Ectodermal cell (in vitro differentiated cells): ENCODE results near the gene ACVRL1.
"Not testable (repeated sequence)": the region's sequence is repeated elsewhere in the genome, so short reads cannot be mapped to it uniquely, and the experiment has no call there.

Experiments used
- H3K27ac ChIP-seq: 2 replicates; pipeline ENCODE4 v1.7.0; 2013; ENCODE audit warnings: mild to moderate bottlenecking, low read depth, low read length; ENCODE audit not compliant: insufficient read depth, poor library complexity, severe bottlenecking
- H3K27me3 ChIP-seq: 2 replicates; pipeline ENCODE4 v1.7.0; 2013; ENCODE audit warnings: mild to moderate bottlenecking, low read length; ENCODE audit not compliant: insufficient read depth, control insufficient read depth, poor library complexity, severe bottlenecking
- H3K36me3 ChIP-seq: one replicate; pipeline ENCODE4 v1.7.0; 2013; ENCODE audit warnings: low read length; ENCODE audit not compliant: control insufficient read depth, insufficient read depth
- H3K4me1 ChIP-seq: one replicate; pipeline ENCODE4 v1.7.0; 2013; ENCODE audit warnings: low read length; ENCODE audit not compliant: control insufficient read depth, insufficient read depth
- H3K4me3 ChIP-seq: 2 replicates; pipeline ENCODE4 v1.7.0; 2013; ENCODE audit warnings: low read depth, low read length, control low read depth; ENCODE audit not compliant: insufficient read depth
- H3K9me3 ChIP-seq: 2 replicates; pipeline ENCODE4 v1.7.0; 2013; ENCODE audit warnings: mild to moderate bottlenecking, low read length, moderate library complexity; ENCODE audit not compliant: control insufficient read depth
- WGBS, 2 experiments: methylation state at CpG; one replicate each; pipeline ENCODE4 v1.1.7; 2013; ENCODE audit warnings: missing lambda C conversion rate in 2 of 2; 5-methylcytosine and 5-hydroxymethylcytosine counted together

ACVRL1 gene

GRCh38 chr12:51874000-51874399, 33.3 kb upstream of the ACVRL1 start:
- H3K36me3 ChIP-seq = no peaks in the 10 kb centered on the region

GRCh38 chr12:51874486-51874885, 32.8 kb upstream of the ACVRL1 start:
- H3K27me3 ChIP-seq = peaks cover 22% of the 10 kb centered on the region
- no peaks in the 10 kb centered on the region for H3K9me3 ChIP-seq
- H3K27ac ChIP-seq = no peak overlapping the region
- no peak overlapping the region for H3K4me3 ChIP-seq
- 90 to 93% methylated on average over 4 of the region's 4 CpGs for WGBS, 2 experiments
- peaks cover 36% of the 10 kb centered on the region for H3K4me1 ChIP-seq
- no peaks in the 10 kb centered on the region for H3K36me3 ChIP-seq

More at GRCh38 chr12:51874000-51874399, 33.3 kb upstream of the ACVRL1 start:
- no peaks in the 10 kb centered on the region for H3K9me3 ChIP-seq
- peaks cover 27% of the 10 kb centered on the region for H3K27me3 ChIP-seq
- no peak overlapping the region for H3K27ac ChIP-seq
- no peak overlapping the region for H3K4me3 ChIP-seq
- peaks cover 40% of the 10 kb centered on the region for H3K4me1 ChIP-seq
- 69 to 77% methylated on average over 8 of the region's 8 CpGs for WGBS, 2 experiments

GRCh38 chr12:51879102-51879501, 28.2 kb upstream of the ACVRL1 start:
- WGBS, 2 experiments = 96 to 99% methylated on average over 3 of the region's 3 CpGs
- Histone ChIP-seq H3K4me3 (no peak overlapping the region), H3K9me3 (no peaks in the 10 kb centered on the region), H3K27me3 (no peaks in the 10 kb centered on the region), H3K36me3 (no peaks in the 10 kb centered on the region), H3K27ac (no peak overlapping the region), H3K4me1 (peaks cover 6% of the 10 kb centered on the region)

GRCh38 chr12:51883295-51883694, 24.0 kb upstream of the ACVRL1 start:
- H3K27ac ChIP-seq = no peak overlapping the region
- H3K4me1 ChIP-seq = no peaks in the 10 kb centered on the region
- WGBS, 2 experiments = 86 to 93% methylated on average over 1 of the region's 1 CpG
- peaks cover 2% of the 10 kb centered on the region for H3K9me3 ChIP-seq
- no peaks in the 10 kb centered on the region for H3K27me3 ChIP-seq
- H3K4me3 ChIP-seq = no peak overlapping the region
- H3K36me3 ChIP-seq = no peaks in the 10 kb centered on the region

- no peaks in the 10 kb centered on the region for H3K4me1 ChIP-seq
- H3K27me3 ChIP-seq = peaks cover 3% of the 10 kb centered on the region
- peaks cover 2% of the 10 kb centered on the region for H3K9me3 ChIP-seq
- no peak overlapping the region for H3K27ac ChIP-seq
- 93 to 94% methylated on average over 4 of the region's 4 CpGs for WGBS, 2 experiments
- H3K4me3 ChIP-seq = no peak overlapping the region
- no peaks in the 10 kb centered on the region for H3K36me3 ChIP-seq
These were observed 23.2 kb upstream of the ACVRL1 start for GRCh38 chr12:51883998-51884675.

- H3K27me3 ChIP-seq = peaks cover 3% of the 10 kb centered on the region
- H3K9me3 ChIP-seq = peaks cover 2% of the 10 kb centered on the region
- H3K27ac ChIP-seq = no peak overlapping the region
- no peaks in the 10 kb centered on the region for H3K36me3 ChIP-seq
- 90 to 92% methylated on average over 10 to 11 of the region's 11 CpGs for WGBS, 2 experiments
- H3K4me1 ChIP-seq = no peaks in the 10 kb centered on the region
- H3K4me3 ChIP-seq = no peak overlapping the region
These were observed 22.6 kb upstream of the ACVRL1 start for GRCh38 chr12:51884676-51885229.

- H3K4me3 ChIP-seq, H3K27me3 ChIP-seq, H3K4me1 ChIP-seq, H3K36me3 ChIP-seq, H3K9me3 ChIP-seq, H3K27ac ChIP-seq: not testable (repeated sequence)
- 93 to 95% methylated on average over 10 of the region's 10 CpGs for WGBS, 2 experiments
These were observed 21.8 kb upstream of the ACVRL1 start for GRCh38 chr12:51885294-51886020.

- Histone ChIP-seq H3K27ac (no peak overlapping the region), H3K36me3 (no peaks in the 10 kb centered on the region), H3K27me3 (peaks cover 3% of the 10 kb centered on the region), H3K4me1 (no peaks in the 10 kb centered on the region), H3K4me3 (no peak overlapping the region), H3K9me3 (peaks cover 2% of the 10 kb centered on the region)
- 93 to 94% methylated on average over 10 of the region's 10 CpGs for WGBS, 2 experiments
These were observed 21.1 kb upstream of the ACVRL1 start for GRCh38 chr12:51886021-51886710.

- Histone ChIP-seq H3K27me3 (peaks cover 3% of the 10 kb centered on the region), H3K36me3 (no peaks in the 10 kb centered on the region), H3K9me3 (peaks cover 2% of the 10 kb centered on the region), H3K27ac (no peak within 1 kb of the TSS), H3K4me3 (no peak within 1 kb of the TSS), H3K4me1 (no peaks in the 10 kb centered on the region)
- 58% methylated on average over 41 of the region's 41 CpGs for WGBS, 2 experiments
These were observed 19.6 kb upstream of the ACVRL1 start, which contains the start of gene ANKRD33 for GRCh38 chr12:51887476-51888315. TSS of gene ANKRD33 (plus strand) at chr12:51888103. CDS start at chr12:51888187, 84 bp downstream.
